Panc1 (cell line): ENCODE results near the gene CACNA1D. TPM values are rescaled to one million over a fixed set of nuclear protein-coding genes. Genes with fewer than 3 reads are reported as not detected.

Source experiments
- ATAC-seq: fragments of 200-7000 bp; cut with Tn5 transposase; 2 replicates; pipeline ENCODE4 v1.9.1; 2020; ENCODE audit warnings: mild to moderate bottlenecking, moderate library complexity
- BruUV-seq: library from RNA; stranded (reverse); fragments of 400-500 nt; replicated peaks from 2 replicates; lab custom pipeline; 2021; lab: Mats Ljungman, UMichigan
- CTCF ChIA-PET: fragments of 300-600 bp; sonication (Branson Sonifier 250); formaldehyde crosslinking; loops from one replicate; lab custom pipeline; 2022; ENCODE audit warnings: antibody characterized with exemption; lab: Charles Lee
- POLR2A ChIA-PET: fragments of 300-600 bp; sonication (Branson Sonifier 250); formaldehyde crosslinking; loops from one replicate; lab custom pipeline; 2022; ENCODE audit warnings: antibody characterized with exemption; lab: Charles Lee
- DNase-seq: peaks from one replicate; pipeline ENCODE4 v3.0.0-alpha.2; 2010; ENCODE audit warnings: low read depth, low spot score
- H3K27ac ChIP-seq: 2 replicates; pipeline ENCODE4 v1.5.1; 2011; ENCODE audit warnings: mild to moderate bottlenecking, low read length, inconsistent platforms
- H3K27me3 ChIP-seq: fragments of 200-500 bp; sonication (Bioruptor generic); 2 replicates; pipeline ENCODE4 v1.6.0; 2014; ENCODE audit warnings: low read length, inconsistent platforms; ENCODE audit not compliant: control insufficient read depth, insufficient read depth
- H3K36me3 ChIP-seq: fragments of 200-500 bp; sonication (Bioruptor generic); 2 replicates; pipeline ENCODE4 v1.5.1; 2014; ENCODE audit warnings: inconsistent platforms, mild to moderate bottlenecking, low read length, moderate library complexity; ENCODE audit not compliant: control insufficient read depth, insufficient read depth
- H3K4me1 ChIP-seq: 2 replicates; pipeline ENCODE4 v1.5.1; 2011; ENCODE audit warnings: inconsistent platforms, mild to moderate bottlenecking, low read length, moderate library complexity; ENCODE audit not compliant: control insufficient read depth, insufficient read depth
- H3K4me3 ChIP-seq, 2 experiments: 2 replicates each; pipeline ENCODE4 v1.5.1; 2011 to 2012; ENCODE audit warnings: low read depth in 2 of 2, low read length in 2 of 2, mild to moderate bottlenecking in 2 of 2, inconsistent platforms in 1 of 2, moderate library complexity in 1 of 2
- H3K9me3 ChIP-seq: fragments of 200-500 bp; sonication (Bioruptor generic); 2 replicates; pipeline ENCODE4 v1.5.1; 2014; ENCODE audit warnings: low read depth, mild to moderate bottlenecking, inconsistent platforms, low read length, moderate library complexity; ENCODE audit not compliant: control insufficient read depth, insufficient read depth
- CTCF ChIP-seq: fragments of 450-650 bp; IDR thresholded peaks from 2 replicates; pipeline ENCODE4 v1.5.1; 2017; ENCODE audit warnings: mild to moderate bottlenecking
- POLR2AphosphoS5 ChIP-seq: IDR thresholded peaks from 2 replicates; pipeline ENCODE4 v1.6.1; 2012; ENCODE audit warnings: mild to moderate bottlenecking, low read depth, low read length, moderate library complexity
- REST ChIP-seq, 2 experiments: IDR thresholded peaks; 2 replicates each; pipeline ENCODE4 v1.6.1; 2011 to 2012; ENCODE audit warnings: low read depth in 2 of 2, control low read depth in 1 of 2, low read length in 1 of 2, mild to moderate bottlenecking in 1 of 2, moderate library complexity in 1 of 2; ENCODE audit not compliant: insufficient read depth in 1 of 2
- SIN3A ChIP-seq: IDR thresholded peaks from 2 replicates; pipeline ENCODE4 v1.6.1; 2012; ENCODE audit warnings: low read depth, mild to moderate bottlenecking, low read length, moderate library complexity, borderline replicate concordance; ENCODE audit not compliant: insufficient read depth
- TCF7L2 ChIP-seq: IDR thresholded peaks from 2 replicates; pipeline ENCODE4 v1.6.1; 2011; ENCODE audit warnings: mild to moderate bottlenecking, low read depth, low read length, inconsistent platforms
- in situ Hi-C: cut with HindIII; loops from 2 replicates; pipeline ENCODE4 v1.10.0; 2016; ENCODE audit warnings: low sequenced_read_pairs, low pct_unique_long_range_greater_than_20kb
- intact Hi-C: fragments of 100-400 bp; cut with micrococcal nuclease; formaldehyde crosslinking; loops from one replicate; pipeline ENCODE4 v1.10.0; 2022; ENCODE audit not compliant: unreplicated experiment
- total RNA-seq: library from RNA; stranded (reverse); gene quantifications from one replicate; pipeline ENCODE4 v1.2.1, GENCODE V29; 2021; ENCODE audit not compliant: unreplicated experiment

The CACNA1D gene
- total RNA-seq, 1 experiment from 2014 or later: 23.0 TPM

DNA sequence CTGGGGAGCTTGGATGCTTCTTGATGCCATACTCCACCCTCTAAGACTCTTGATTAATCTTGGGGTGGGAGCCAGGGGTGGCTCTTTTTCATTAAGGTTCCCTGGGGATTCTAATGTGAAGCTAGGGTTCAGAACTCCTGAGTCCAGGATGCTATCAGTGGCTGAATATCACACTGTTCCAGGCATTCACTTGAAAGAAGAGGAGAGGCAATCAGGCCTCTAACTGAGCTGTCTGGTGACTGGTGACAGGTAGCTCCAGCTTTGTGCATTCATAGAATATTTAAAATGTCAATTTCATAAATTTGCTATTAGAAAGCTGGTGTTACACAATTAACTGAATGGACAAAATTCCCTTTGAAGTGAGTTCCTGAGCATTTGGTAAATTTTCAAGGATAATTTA is 212.8 kb downstream of the CACNA1D start:
- POLR2A ChIA-PET: no interaction called here
- ATAC-seq: no peak
- DNase-seq: no peak
- H3K27me3 ChIP-seq: no peaks in the 10 kb centered on the region
- TF ChIP-seq SIN3A (no peak), TCF7L2 (no peak), CTCF (no peak), REST (IDR thresholded peaks at IDR 0.05; ENCODE audit: insufficient read depth in 1 of 2, low read depth in 2 of 2, low read length in 1 of 2) (no peak), POLR2AphosphoS5 (no peak)
- no peak overlapping the region for H3K27ac ChIP-seq
- no peak overlapping the region for H3K4me3 ChIP-seq
- in situ Hi-C loops (no loop called here), intact Hi-C loops (no loop called here)
- H3K9me3 ChIP-seq: no peaks in the 10 kb centered on the region
- H3K4me1 ChIP-seq: no peaks in the 10 kb centered on the region
- BruUV-seq: no TSS peak
- H3K36me3 ChIP-seq: no peaks in the 10 kb centered on the region
- CTCF ChIA-PET: no interaction called here

GRCh38 chr3:53708001-53708621 is 213.7 kb downstream of the CACNA1D start:
- POLR2A ChIA-PET: no interaction called here
- Histone ChIP-seq H3K27ac (no peak overlapping the region), H3K27me3 (no peaks in the 10 kb centered on the region), H3K36me3 (no peaks in the 10 kb centered on the region), H3K4me3 (no peak overlapping the region), H3K9me3 (no peaks in the 10 kb centered on the region), H3K4me1 (no peaks in the 10 kb centered on the region)
- DNase-seq (no peak), ATAC-seq (no peak)
- CTCF ChIA-PET: no interaction called here
- TF ChIP-seq CTCF (no peak), POLR2AphosphoS5 (no peak), SIN3A (no peak), TCF7L2 (no peak), REST (IDR thresholded peaks at IDR 0.05; ENCODE audit: insufficient read depth in 1 of 2, low read depth in 2 of 2, low read length in 1 of 2) (no peak)
- BruUV-seq: no TSS peak
- in situ Hi-C loops: no loop called here
- intact Hi-C loops: no loop called here
